ENCODE data around the gene CFAP100.

The CFAP100 gene

DNA sequence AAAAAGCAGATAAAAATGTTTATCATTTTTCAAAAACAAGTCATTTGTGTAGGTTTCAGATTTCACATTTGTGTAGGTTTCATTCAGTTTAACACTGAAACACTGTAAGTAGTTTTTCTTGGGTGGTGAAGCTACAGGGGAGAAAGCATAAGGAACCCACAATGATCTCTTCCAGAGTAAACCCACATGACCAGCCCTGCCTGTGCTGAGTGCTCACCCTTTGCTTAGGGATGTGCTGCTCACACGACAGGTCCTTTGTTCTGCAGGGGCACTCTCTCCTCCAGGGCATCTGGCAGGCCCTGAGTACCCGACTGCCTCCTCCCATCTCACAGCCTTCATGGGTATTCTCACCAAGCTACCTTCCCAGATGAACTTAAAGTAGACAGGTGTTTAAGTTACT, 52.1 kb downstream of the CFAP100 start:
- DNase-seq, result no peak

- no peak for DNase-seq
Measured at GRCh38 chr3:126447456-126448106, 52.9 kb downstream of the CFAP100 start.

DNA sequence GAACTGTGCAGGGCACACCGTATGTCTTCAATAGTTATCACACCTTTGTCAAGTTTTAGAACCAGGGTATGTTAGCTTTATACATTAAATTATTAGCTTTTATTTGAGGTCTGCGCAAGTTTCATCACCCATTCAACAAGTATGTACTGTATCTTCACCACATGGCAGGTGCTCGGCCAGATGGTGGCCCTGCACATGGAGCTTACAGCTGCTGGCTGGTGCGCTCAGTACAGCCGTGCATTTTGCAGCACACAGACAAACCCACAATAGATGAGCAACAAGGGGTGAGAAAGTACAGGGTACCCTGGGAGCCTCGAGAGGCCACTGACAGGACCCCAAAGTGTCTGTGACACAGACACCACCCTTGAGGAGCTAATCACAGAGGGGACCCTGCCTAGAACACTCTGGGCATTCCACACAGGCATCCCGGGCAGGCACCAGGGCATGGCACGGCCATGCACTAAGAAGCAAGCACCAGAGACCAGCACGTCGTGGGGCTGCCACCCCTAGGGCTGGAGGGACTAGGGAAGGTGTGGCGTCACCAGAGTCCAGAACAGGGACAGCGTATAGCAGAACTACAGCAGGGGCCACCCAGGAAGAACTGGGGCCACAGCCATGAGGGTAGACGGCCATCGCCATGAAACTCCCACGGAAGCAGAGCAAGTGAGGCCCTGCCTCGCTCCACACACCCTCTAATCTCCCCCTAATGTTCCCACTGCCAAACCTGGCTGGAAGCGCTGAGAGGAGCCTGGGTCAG, 53.6 kb downstream of the CFAP100 start:
- no peak for DNase-seq

- DNase-seq, result no peak
Measured at GRCh38 chr3:126448893-126449180, 54.1 kb downstream of the CFAP100 start.

- no peak for DNase-seq
Measured at GRCh38 chr3:126449621-126450051, 54.9 kb downstream of the CFAP100 start.

- no peak for DNase-seq
Measured at GRCh38 chr3:126450219-126450618, 55.5 kb downstream of the CFAP100 start.

GRCh38 chr3:126450744-126451143, 56.0 kb downstream of the CFAP100 start:
- DNase-seq, result no peak

- no peak for DNase-seq
Measured at GRCh38 chr3:126451511-126451910, 56.8 kb downstream of the CFAP100 start.

DNA sequence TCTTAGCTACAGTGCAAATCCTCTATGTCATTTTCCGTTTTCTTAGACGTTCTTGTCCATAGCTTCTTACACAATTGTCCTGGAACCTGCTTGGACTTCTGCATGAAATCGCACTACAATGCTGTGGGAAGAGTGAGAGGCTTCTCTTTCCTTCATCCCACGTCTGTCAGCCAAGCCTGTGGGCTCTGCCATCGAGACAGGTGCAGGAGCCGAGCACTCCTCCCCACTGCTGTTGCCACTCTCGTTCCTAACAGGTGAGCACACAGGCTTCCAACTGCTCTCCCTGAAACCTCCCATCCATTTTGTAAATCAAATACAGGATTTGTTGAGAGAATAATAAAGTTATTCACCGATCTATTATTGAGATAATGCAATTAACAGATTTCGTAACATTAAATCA, 57.5 kb downstream of the CFAP100 start:
- no peak for DNase-seq

DNA sequence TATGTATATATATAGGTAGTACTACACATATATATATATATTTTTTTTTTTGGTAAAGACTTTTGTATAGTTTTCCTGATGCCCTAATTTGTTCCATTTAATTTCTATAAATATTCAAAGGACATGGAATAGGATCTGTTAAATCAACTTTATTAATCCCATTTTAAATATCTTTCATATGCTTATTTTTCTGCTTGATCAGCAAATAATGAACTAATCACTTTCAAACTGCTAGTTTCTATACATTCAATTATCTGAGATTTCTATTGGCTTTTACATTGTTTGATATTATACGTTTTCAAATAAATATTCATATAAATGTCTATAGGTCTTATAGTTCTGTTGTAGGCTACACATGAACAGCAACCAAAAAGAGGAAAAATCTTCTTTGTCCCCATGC, 59.3 kb downstream of the CFAP100 start:
- no peak for DNase-seq

GRCh38 chr3:126454437-126455198, 59.9 kb downstream of the CFAP100 start:
- no peak for DNase-seq

GRCh38 chr3:126456211-126456610, 61.5 kb downstream of the CFAP100 start:
- no peak for DNase-seq

GRCh38 chr3:126456766-126457388, 62.2 kb downstream of the CFAP100 start:
- no peak for DNase-seq

- DNase-seq, result no peak
Measured at GRCh38 chr3:126459111-126459762, 64.5 kb downstream of the CFAP100 start.

DNA sequence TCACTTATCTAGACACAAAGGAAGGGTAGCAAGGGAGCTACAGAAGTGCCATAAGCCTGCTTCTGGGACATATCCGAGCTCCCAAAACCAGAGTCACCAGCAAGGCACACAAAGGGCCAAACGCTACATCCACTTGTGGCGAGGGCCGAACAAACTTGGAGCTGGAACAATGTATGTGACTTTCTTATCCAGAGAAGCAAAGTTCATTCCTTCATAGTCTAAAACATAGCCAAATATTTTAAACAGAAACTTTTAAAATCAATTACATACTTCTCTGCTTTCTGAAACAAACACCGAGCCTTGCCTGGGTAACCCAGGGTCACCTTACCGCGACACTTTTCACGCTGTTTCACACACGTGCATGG, 65.0 kb downstream of the CFAP100 start:
- DNase-seq, result no peak

- no peak for DNase-seq
Measured at GRCh38 chr3:126460381-126460780, 65.7 kb downstream of the CFAP100 start.

DNA sequence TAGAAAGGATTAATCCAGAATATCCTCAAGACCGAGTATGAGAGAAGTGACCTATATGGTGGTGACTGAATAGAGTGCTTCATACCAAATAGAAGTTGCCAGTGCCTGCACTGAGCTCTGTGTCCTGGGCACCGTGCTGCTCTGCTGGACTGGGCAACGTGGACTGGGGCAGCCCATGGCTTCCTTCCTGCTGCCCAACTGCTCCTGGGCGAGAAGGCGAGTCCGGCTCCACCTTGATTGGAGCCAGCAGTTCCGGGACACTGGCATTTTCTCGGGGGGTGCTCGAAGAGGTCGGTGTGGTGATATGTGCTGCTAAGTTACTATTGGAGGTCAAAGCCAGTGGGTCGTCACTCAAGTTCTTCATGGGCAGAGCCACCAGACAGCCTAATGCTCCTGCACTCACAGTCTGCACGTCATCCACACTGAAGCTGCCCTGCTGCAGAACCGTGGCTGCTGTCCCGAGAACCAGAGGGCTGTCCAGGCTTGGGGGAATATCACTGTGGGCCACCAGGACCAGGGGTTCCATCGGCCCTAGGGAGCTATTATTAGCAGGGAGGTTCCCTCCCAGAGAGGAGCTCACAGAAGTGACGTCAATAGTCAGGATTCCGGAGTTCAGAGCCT, 66.9 kb downstream of the CFAP100 start:
- no peak for DNase-seq

DNA sequence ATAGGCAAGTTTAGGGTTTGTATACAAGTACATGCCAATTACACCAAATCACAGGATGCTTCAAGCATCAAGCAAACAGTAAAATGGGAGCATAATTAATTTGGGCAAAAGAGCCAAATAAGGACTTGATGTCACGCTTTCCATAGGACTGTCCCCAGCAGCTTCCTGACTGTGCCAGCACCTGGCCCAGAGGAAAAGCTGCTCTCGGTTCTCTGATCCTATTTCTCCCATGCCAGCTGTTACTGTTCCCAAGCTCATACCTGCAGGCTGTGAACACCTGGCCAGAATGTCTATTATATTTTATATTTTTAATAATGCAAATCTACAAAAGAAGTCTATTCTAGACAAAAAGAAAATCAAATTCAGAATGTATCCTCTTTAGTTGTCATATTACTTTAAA, 68.8 kb downstream of the CFAP100 start:
- DNase-seq, result no peak

DNA sequence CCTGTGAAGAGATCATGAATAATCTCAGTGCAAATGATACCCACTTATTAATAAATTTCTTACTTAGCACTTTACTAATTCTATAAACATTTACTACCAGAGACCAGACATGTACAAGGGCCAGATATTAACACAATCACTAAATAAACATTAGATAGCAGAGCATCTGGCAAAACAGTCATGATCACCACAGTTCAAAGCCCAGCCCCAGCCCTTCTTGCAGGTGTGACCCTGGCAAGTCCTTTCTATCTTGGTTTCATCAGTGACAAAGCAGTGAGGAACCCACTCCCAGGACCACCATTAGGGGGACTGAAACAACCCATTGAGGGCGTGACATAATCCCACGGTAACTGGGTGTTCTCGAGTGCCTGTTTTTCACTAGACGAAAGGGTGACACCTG, 69.4 kb downstream of the CFAP100 start:
- no peak for DNase-seq

DNA sequence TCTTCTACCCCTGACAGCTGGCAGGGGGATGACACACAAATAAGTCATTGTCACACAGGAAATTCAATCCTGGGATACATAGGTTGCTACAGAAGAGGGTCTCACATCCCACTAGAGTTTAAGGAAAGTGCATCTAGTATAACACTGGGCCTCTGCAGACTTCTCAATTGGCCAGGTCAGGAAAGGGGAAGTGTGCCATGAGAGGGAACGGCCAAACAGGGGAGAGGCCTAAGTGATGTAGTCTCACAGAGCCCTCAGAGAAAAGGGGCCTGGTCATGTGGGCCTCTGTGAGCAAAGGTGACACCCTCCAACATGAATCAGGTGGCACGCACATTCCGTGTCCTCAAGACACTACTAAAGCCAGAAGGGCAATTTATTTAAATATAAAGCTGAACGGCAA, 69.8 kb downstream of the CFAP100 start:
- DNase-seq, result no peak

DNA sequence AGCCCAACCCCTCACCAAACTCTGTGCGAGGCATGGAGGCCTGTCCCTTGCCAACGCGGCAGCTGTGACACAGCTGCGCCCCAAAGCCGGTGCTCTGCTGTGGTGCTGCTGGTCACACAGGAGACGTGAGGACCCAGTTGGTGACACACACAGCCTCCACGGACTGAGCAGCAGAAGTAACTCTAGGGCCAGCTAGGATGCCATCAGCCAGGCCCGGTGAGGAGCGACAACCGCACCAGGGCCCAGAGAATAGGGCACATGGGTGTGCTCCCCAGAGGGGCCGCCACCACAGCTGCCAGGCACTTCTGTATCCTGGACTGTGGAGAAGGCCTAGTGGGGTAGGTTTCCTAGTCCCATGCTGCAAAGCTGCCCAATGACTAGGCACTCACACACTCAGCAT, 70.3 kb downstream of the CFAP100 start:
- no peak for DNase-seq

DNA sequence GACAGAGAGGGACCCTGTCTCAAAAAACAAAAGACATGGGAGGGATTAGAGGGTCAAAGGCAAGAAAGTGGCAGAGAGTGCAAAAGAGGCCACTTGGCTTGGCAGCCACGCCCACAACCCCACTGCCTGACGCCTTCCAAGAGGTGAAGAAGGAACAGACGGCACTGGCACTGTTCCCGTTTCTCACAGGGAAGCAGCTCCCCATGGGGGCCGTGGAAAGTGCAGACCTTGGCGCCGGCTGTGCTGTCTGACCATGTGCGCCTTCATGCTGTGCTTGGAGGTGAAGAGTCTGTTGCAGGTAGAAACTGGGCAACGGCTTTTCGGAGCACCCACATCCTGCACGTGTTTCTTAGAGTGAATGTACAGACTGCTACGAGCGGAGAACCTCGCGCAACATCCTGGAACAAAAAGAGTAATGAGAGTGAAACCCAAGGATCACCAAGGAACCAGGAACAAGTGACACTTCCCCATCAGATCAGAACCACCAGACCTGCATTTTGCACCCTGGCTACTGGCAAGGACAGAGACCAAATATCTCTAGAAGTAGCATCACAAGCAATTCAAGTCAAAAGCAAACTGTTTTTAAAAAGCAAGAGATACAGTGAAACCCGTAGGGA, 71.3 kb downstream of the CFAP100 start:
- DNase-seq, result no peak

Measured in NCI-H2107 (cell line).